Gastrocnemius medialis (tissue), 4 donors: ENCODE data around the gene FAM107B. TPM values are rescaled to one million over a fixed set of nuclear protein-coding genes. Genes with fewer than 3 reads are reported as not detected.

ENCODE experiments used
- ATAC-seq, 2 donors: fragments of 150-250 bp; one replicate each; pipeline ENCODE4 v1.9.1; 2016
- DNase-seq, 2 donors: peaks; one replicate each; pipeline ENCODE4 v3.0.0-alpha.2; 2019
- H3K27ac ChIP-seq, 4 donors: fragments of 200-600 bp; sonication (generic); 1 replicate in 1 of 4; 2 replicates in 3 of 4; pipeline ENCODE4 v1.5.1; 2016 to 2018; ENCODE audit warnings: mild to moderate bottlenecking in 2 of 4, moderate library complexity in 1 of 4
- H3K27me3 ChIP-seq, 3 donors: fragments of 200-600 bp; sonication (generic) in 2 of 3; 1 replicate in 1 of 3; 2 replicates in 2 of 3; pipeline versions ENCODE4 v1.5.1 to v1.6.0; 2016 to 2019; ENCODE audit warnings: mild to moderate bottlenecking in 1 of 3, moderate library complexity in 1 of 3
- H3K36me3 ChIP-seq, 2 donors: fragments of 200-600 bp; sonication (generic) in 1 of 2; one replicate each; pipeline ENCODE4 v1.5.1; 2017 to 2018
- H3K4me1 ChIP-seq, 2 donors: fragments of 200-600 bp; sonication (generic) in 1 of 2; one replicate each; pipeline ENCODE4 v1.5.1; 2016 to 2017; ENCODE audit warnings: mild to moderate bottlenecking in 2 of 2
- H3K4me3 ChIP-seq, 4 donors: fragments of 200-600 bp; sonication (generic) in 3 of 4; 1 replicate in 1 of 4; 2 replicates in 3 of 4; pipeline ENCODE4 v1.5.1; 2016 to 2019; ENCODE audit warnings: mild to moderate bottlenecking in 2 of 4
- H3K9me3 ChIP-seq, 3 donors: fragments of 200-600 bp; sonication (generic) in 2 of 3; 1 replicate in 1 of 3; 2 replicates in 2 of 3; pipeline ENCODE4 v1.5.1; 2016 to 2019
- CTCF ChIP-seq, 5 experiments: fragments of 450-650 bp in 3 of 5; fragments of 200-600 bp in 2 of 5; sonication (generic) in 2 of 5; IDR thresholded peaks in 4 of 5; conservative IDR thresholded peaks in 1 of 5; 1 replicate in 4 of 5; 2 replicates in 1 of 5; pipeline ENCODE4 v1.5.1; 2016 to 2019; ENCODE audit warnings: antibody characterized with exemption in 5 of 5, mild to moderate bottlenecking in 3 of 5, moderate library complexity in 3 of 5
- POLR2A ChIP-seq, 2 donors: fragments of 450-650 bp; IDR thresholded peaks; one replicate each; pipeline ENCODE4 v1.6.1; 2017; ENCODE audit warnings: antibody characterized with exemption in 2 of 2, mild to moderate bottlenecking in 2 of 2, moderate library complexity in 2 of 2
- in situ Hi-C, 4 donors: fragments of 200-750 bp; cut with MboI; loops; one replicate each; pipeline versions ENCODE4 v1.15.0 to v1.8.0; 2017; ENCODE audit warnings: low sequenced_read_pairs in 4 of 4
- intact Hi-C: fragments of 100-400 bp; cut with DNase I; formaldehyde crosslinking; loops from one replicate; pipeline ENCODE4 v1.15.1; 2023; ENCODE audit warnings: low total_unique reads
- total RNA-seq, 4 donors: library from RNA; depleted of rRNA; stranded (reverse); fragments of >200 nt; gene quantifications; one replicate each; pipeline versions ENCODE4 v1.1.0 to v1.2.3, GENCODE V29; 2016

Gene FAM107B
- total RNA-seq, 4 donors from 2014 or later, result 1.5 to 3.7 (median 2.6) TPM

DNA sequence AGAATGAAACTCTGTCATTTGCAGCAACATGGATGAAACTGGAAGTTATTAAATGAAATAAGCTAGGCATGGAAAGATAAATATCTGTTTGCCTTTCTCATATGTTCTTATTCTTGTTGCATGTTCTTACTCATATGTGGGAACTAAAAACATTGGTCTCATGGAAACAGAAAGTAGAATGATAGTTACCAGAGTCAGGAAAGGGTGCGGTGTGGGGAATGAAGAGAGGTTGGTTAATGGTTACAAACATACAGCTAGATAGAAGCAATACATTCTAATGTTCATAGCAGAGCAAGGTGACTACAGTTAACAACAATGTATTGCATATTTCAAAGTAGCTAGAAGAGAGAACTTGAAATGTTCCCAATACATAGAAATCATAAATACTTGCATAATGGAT, 105.1 kb downstream of the FAM107B start:
- H3K27ac ChIP-seq, result no peak overlapping the region
- in situ Hi-C loops, result no loop called here
- H3K4me3 ChIP-seq, result no peak overlapping the region
- ATAC-seq (no peak), DNase-seq (no peak)
- no peaks in the 10 kb centered on the region for H3K36me3 ChIP-seq
- no peaks in the 10 kb centered on the region for H3K27me3 ChIP-seq
- H3K9me3 ChIP-seq, result no peaks in the 10 kb centered on the region
- no peaks in the 10 kb centered on the region for H3K4me1 ChIP-seq
- intact Hi-C loops, result no loop called here
- TF ChIP-seq CTCF (IDR thresholded peaks at IDR 0.05 in 4 of 5, conservative IDR thresholded peaks at IDR 0.05 in 1 of 5) (no peak), POLR2A (IDR thresholded peaks at IDR 0.05) (no peak)

DNA sequence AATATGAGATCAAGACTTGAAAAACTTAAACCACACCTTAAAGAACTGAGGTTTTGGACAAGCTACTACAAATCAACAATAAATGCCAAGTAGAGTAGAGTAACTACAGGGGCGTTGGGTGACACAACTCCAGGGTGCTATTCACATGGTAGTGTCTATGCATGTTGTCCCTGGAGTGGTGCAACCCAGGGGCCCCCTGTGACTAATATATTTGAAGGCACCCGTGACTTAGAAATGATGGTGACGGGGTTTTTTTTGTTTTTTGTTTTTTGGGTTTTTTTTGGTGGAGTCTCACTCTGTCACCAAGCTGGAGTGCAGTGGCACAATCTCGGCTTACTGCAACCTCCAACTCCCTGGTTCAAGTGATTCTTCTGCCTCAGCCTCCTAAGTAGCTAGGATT, 106.9 kb downstream of the FAM107B start:
- DNase-seq (no peak), ATAC-seq (no peak)
- no peaks in the 10 kb centered on the region for H3K9me3 ChIP-seq
- H3K27ac ChIP-seq, result no peak overlapping the region
- in situ Hi-C loops (no loop called here), intact Hi-C loops (no loop called here)
- no peak overlapping the region for H3K4me3 ChIP-seq
- no peaks in the 10 kb centered on the region for H3K4me1 ChIP-seq
- no peaks in the 10 kb centered on the region for H3K27me3 ChIP-seq
- no peaks in the 10 kb centered on the region for H3K36me3 ChIP-seq
- no peak for TF ChIP-seq CTCF (IDR thresholded peaks at IDR 0.05 in 4 of 5, conservative IDR thresholded peaks at IDR 0.05 in 1 of 5)
- TF ChIP-seq POLR2A (IDR thresholded peaks at IDR 0.05), result no peak

- Histone ChIP-seq H3K36me3 (no peaks in the 10 kb centered on the region), H3K27me3 (no peaks in the 10 kb centered on the region), H3K9me3 (no peaks in the 10 kb centered on the region), H3K4me1 (no peaks in the 10 kb centered on the region), H3K27ac (no peak overlapping the region), H3K4me3 (no peak overlapping the region)
- in situ Hi-C loops (no loop called here), intact Hi-C loops (no loop called here)
- ATAC-seq (no peak), DNase-seq (no peak)
- TF ChIP-seq CTCF (IDR thresholded peaks at IDR 0.05 in 4 of 5, conservative IDR thresholded peaks at IDR 0.05 in 1 of 5), result no peak
- TF ChIP-seq POLR2A (IDR thresholded peaks at IDR 0.05), result no peak
Measured at GRCh38 chr10:14667280-14667679, 107.4 kb downstream of the FAM107B start.

DNA sequence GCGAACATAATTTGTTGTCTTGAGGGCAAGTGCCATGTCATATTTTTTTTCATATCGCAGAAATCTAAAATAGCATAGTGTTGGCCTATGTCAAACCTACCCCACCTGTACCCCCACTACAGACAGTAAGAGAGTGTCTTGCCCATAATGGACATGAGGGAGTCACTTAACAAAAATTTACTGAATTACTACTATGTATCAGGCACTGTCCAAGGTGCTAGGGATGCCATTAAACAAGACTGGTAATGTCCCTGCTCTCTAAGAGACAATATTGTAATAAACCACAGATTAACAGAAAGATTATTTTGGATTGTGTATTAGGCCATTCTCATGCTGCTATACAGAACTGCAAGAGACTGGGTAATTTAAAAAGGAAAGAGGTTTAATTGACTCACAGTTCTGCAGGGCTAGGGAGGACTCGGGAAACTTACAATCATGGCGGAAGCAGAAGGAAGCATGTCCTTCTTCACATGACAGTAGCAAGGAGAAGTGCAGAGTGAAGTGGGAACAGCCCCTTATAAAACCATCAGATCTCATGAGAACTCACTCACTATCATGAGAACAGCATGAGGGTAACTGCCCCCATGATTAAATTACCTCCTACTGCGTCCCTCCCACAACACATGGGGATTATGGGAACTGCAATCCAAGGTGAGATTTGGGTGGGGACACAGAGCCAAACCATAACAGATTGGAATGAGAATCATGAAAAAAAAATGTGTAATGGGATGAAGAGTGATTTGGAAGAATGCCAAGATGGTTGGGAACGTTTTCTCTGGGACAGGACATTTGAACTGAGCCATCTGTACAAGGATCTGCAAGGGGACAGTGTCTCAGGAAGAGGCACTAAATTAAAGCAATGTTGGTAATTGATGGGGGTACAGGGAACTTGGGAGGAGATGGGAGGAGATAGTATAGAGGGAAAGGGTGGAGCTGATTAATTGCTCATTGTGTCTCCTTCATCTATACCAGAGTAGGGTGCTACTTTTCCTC, 108.5 kb downstream of the FAM107B start:
- no peaks in the 10 kb centered on the region for H3K4me1 ChIP-seq
- ATAC-seq (no peak), DNase-seq (no peak)
- in situ Hi-C loops, result no loop called here
- intact Hi-C loops, result no loop called here
- no peak overlapping the region for H3K27ac ChIP-seq
- no peaks in the 10 kb centered on the region for H3K27me3 ChIP-seq
- H3K36me3 ChIP-seq, result no peaks in the 10 kb centered on the region
- H3K9me3 ChIP-seq, result no peaks in the 10 kb centered on the region
- TF ChIP-seq CTCF (IDR thresholded peaks at IDR 0.05 in 4 of 5, conservative IDR thresholded peaks at IDR 0.05 in 1 of 5) (no peak), POLR2A (IDR thresholded peaks at IDR 0.05) (no peak)
- H3K4me3 ChIP-seq, result no peak overlapping the region
